ENCODE measurements around the gene ATG9B. TPM values are rescaled to one million over a fixed set of nuclear protein-coding genes. Genes with fewer than 3 reads are reported as not detected.

Gene ATG9B
- total and polyA plus RNA-seq, 5 experiments from 2014 or later, result 9.2 to 42.2 (median 34.6) TPM

GRCh38 chr7:151005566-151005965, 18.7 kb downstream of the ATG9B start:
- H3K4me3 Mint-ChIP-seq, result peak overlapping the region in 1 of 10 donors; percentile 60
- peaks cover 0 to 2% (median 0%) of the 10 kb centered on the region in 5 donors for H3K27me3 Mint-ChIP-seq
- DNase-seq, result no peak
- no peaks in the 10 kb centered on the region for H3K9me3 Mint-ChIP-seq
- POLR2A ChIA-PET, result interaction anchor here (0.7 to 7.2 kb wide), 2 partner anchors 8 to 13 kb away, joined by 4 to 65 read pairs; no protein-coding TSS in a partner anchor
- ATAC-seq, result no peak
- peak overlapping the region in 5 of 10 donors; percentile 21 to 68 (median 56) for H3K27ac Mint-ChIP-seq
- peaks cover 11 to 40% (median 35%) of the 10 kb centered on the region in 4 donors for H3K4me1 Mint-ChIP-seq
- H3K36me3 Mint-ChIP-seq, result no peaks in the 10 kb centered on the region

DNA sequence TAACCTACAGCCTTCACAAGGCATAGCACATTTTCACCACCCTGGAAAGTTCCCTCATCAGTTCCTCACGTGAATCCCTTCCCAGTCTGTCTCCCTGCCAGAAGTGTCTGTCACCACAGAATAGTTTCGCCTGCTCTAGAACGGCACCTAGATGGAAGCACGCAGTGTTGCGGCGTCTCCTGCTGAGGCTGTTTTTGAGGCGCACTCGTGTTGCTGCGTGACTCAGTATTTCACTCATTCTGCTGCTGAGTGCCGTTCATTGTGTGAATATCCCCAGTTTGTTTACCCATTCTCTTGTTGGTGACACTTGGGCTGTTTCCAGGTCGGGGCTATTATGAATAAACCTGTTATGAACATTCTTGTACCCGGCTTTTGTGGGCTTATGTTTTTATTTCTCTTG, 20.7 kb downstream of the ATG9B start:
- Mint-ChIP-seq H3K4me3 (no peak overlapping the region), H3K4me1 (peaks cover 11 to 38% (median 29%) of the 10 kb centered on the region in 4 donors)

GRCh38 chr7:151001546-151001945, 22.7 kb downstream of the ATG9B start:
- no peaks in the 10 kb centered on the region for H3K36me3 Mint-ChIP-seq
- H3K4me3 Mint-ChIP-seq, result no peak overlapping the region
- H3K4me1 Mint-ChIP-seq, result peaks cover 12 to 40% (median 32%) of the 10 kb centered on the region in 4 donors
- H3K27me3 Mint-ChIP-seq, result peaks cover 0 to 5% (median 0%) of the 10 kb centered on the region in 5 donors
- no peak for ATAC-seq
- POLR2A ChIA-PET, result interaction anchor here (2.2 kb wide), 1 partner anchor 9 kb away, joined by 7 read pairs; no protein-coding TSS in a partner anchor
- no peaks in the 10 kb centered on the region for H3K9me3 Mint-ChIP-seq
- no peak for DNase-seq
- H3K27ac Mint-ChIP-seq, result peak overlapping the region in 1 of 10 donors; percentile 70

More for the DNA sequence above, 20.7 kb downstream of the ATG9B start:
- Mint-ChIP-seq H3K9me3 (no peaks in the 10 kb centered on the region), H3K27me3 (peaks cover 0 to 2% (median 0%) of the 10 kb centered on the region in 5 donors), H3K36me3 (no peaks in the 10 kb centered on the region), H3K27ac (no peak overlapping the region)
- ATAC-seq (no peak), DNase-seq (no peak)
- POLR2A ChIA-PET, result interaction anchor here (1.0 to 1.9 kb wide), 2 partner anchors 11 to 15 kb away, joined by 3 to 6 read pairs; no protein-coding TSS in a partner anchor

GRCh38 chr7:151000897-151001495, 23.3 kb downstream of the ATG9B start:
- peak overlapping the region in 2 of 10 donors; percentile 53 to 70 for H3K27ac Mint-ChIP-seq
- POLR2A ChIA-PET, result interaction anchor here (2.2 kb wide), 1 partner anchor 9 kb away, joined by 7 read pairs; no protein-coding TSS in a partner anchor
- peaks cover 12 to 42% (median 32%) of the 10 kb centered on the region in 4 donors for H3K4me1 Mint-ChIP-seq
- H3K36me3 Mint-ChIP-seq, result no peaks in the 10 kb centered on the region
- DNase-seq, result no peak
- H3K27me3 Mint-ChIP-seq, result peaks cover 0 to 5% (median 0%) of the 10 kb centered on the region in 5 donors
- H3K9me3 Mint-ChIP-seq, result no peaks in the 10 kb centered on the region
- no peak overlapping the region for H3K4me3 Mint-ChIP-seq
- no peak for ATAC-seq

DNA sequence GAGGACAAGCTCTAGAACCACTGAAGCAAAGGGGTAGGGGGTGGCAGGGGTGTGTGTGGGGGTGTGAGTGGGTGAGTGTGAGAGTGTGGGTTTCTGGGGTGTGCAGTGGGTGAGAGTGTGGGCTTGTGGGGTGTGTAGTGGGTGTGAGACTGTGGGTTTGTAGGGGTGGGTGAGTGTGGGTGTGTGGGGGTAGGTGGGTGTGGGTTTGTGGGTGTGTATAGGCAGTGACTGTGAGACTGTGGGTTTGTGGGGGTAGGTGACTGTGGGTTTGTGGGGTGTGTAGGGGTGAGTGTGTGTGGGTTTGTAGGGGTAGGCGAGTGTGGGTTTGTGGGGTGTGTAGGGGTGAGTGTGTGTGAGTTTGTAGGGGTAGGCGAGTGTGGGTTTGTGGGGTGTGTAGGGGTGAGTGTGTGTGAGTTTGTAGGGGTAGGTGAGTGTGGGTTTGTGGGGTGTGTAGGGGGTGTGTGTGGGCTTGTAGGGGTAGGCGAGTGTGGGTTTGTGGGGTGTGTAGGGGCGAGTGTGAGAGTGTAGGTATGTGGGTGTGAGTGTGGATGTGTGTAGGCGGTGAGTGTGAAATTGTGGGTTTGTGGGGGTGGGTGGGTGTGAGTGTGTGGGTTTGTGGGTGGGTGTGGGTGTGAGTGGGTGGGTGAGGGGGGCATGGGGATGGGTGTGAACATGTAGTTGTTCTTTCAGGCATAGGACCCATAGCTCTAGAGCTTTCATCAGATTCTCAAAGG, 24.6 kb downstream of the ATG9B start:
- POLR2A ChIA-PET, result interaction anchor here (2.2 to 3.6 kb wide), 2 partner anchors 10 to 11 kb away, joined by 7 to 17 read pairs; no protein-coding TSS in a partner anchor
- Mint-ChIP-seq H3K4me1 (peaks cover 12 to 43% (median 37%) of the 10 kb centered on the region in 4 donors), H3K27ac (peak overlapping the region in 2 of 10 donors; percentile 20 to 27), H3K27me3 (peaks cover 0 to 5% (median 0%) of the 10 kb centered on the region in 5 donors), H3K36me3 (no peaks in the 10 kb centered on the region), H3K4me3 (peak overlapping the region in 2 of 10 donors; percentile 9 to 20), H3K9me3 (no peaks in the 10 kb centered on the region)
- ATAC-seq (peak in 1 of 2 donors; percentile 38), DNase-seq (peak in 1 of 10 donors; percentile 38)

- Mint-ChIP-seq H3K36me3 (no peaks in the 10 kb centered on the region), H3K27me3 (peaks cover 0 to 3% (median 0%) of the 10 kb centered on the region in 5 donors), H3K9me3 (no peaks in the 10 kb centered on the region), H3K4me1 (peaks cover 15 to 50% (median 42%) of the 10 kb centered on the region in 4 donors), H3K27ac (peak overlapping the region in 2 of 10 donors; percentile 20 to 27), H3K4me3 (peak overlapping the region in 3 of 10 donors; percentile 1 to 24 (median 9))
- ATAC-seq, result no peak
- no peak for DNase-seq
- POLR2A ChIA-PET, result interaction anchor here (1.5 to 3.6 kb wide), 3 partner anchors 9 to 15 kb away, joined by 5 to 17 read pairs (median 6); no protein-coding TSS in a partner anchor
Measured at GRCh38 chr7:150999001-150999400, 25.3 kb downstream of the ATG9B start.

DNA sequence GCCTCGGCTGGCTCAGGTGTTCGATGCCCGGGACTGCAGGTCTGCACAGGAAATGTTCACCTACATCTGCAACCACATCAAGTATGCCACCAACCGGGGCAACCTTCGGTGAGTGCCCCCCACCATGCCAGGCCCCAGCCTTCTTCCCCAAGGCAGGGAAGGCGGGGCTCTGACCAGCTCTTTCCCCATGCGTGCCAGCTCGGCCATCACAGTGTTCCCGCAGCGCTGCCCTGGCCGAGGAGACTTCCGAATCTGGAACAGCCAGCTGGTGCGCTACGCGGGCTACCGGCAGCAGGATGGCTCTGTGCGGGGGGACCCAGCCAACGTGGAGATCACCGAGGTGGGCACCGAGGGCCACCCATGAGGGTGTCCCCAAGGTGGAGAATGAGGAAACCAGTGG, 26.0 kb downstream of the ATG9B start:
- DNase-seq, result no peak

DNA sequence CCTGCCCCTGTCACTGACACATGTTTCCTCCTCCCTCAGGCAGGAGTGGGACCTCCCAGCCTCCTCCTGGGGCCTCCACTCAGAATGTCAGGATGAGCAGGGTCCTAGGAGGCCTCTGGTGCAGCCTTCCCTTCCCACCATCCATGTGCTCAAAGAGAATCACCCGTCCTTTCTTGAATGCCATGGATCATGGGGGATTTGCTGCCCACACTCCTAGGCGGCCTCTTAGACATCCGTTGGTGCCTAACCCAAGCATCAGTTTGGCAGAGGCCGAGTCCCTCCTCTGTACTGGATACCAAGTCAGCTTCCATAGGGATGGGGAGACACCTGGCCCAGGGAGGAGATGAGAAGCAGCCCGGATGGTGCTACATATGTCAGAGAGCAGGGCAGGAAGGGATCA, 26.5 kb downstream of the ATG9B start:
- Mint-ChIP-seq H3K4me1 (peaks cover 17 to 54% (median 46%) of the 10 kb centered on the region in 4 donors), H3K27me3 (peaks cover 0 to 3% (median 0%) of the 10 kb centered on the region in 5 donors), H3K4me3 (peak overlapping the region in 7 of 10 donors; percentile 9 to 60 (median 33)), H3K9me3 (peaks cover 0 to 2% (median 0%) of the 10 kb centered on the region in 9 donors), H3K36me3 (no peaks in the 10 kb centered on the region), H3K27ac (peak overlapping the region in 4 of 10 donors; percentile 36 to 84 (median 54))
- ATAC-seq (no peak), DNase-seq (no peak)
- POLR2A ChIA-PET, result interaction anchor here (1.0 to 3.6 kb wide), 4 partner anchors 10 to 59 kb away, joined by 3 to 17 read pairs (median 6); no protein-coding TSS in a partner anchor

More for the DNA sequence above, 26.0 kb downstream of the ATG9B start:
- ATAC-seq, result peak in 1 of 2 donors; percentile 47
- H3K27me3 Mint-ChIP-seq, result peaks cover 0 to 3% (median 0%) of the 10 kb centered on the region in 5 donors
- peak overlapping the region in 3 of 10 donors; percentile 36 to 65 (median 47) for H3K27ac Mint-ChIP-seq
- H3K4me1 Mint-ChIP-seq, result peaks cover 15 to 53% (median 45%) of the 10 kb centered on the region in 4 donors
- POLR2A ChIA-PET, result interaction anchor here (1.5 to 3.6 kb wide), 3 partner anchors 10 to 16 kb away, joined by 5 to 17 read pairs (median 6); no protein-coding TSS in a partner anchor
- no peaks in the 10 kb centered on the region for H3K9me3 Mint-ChIP-seq
- no peaks in the 10 kb centered on the region for H3K36me3 Mint-ChIP-seq
- peak overlapping the region in 7 of 10 donors; percentile 9 to 73 (median 37) for H3K4me3 Mint-ChIP-seq

DNA sequence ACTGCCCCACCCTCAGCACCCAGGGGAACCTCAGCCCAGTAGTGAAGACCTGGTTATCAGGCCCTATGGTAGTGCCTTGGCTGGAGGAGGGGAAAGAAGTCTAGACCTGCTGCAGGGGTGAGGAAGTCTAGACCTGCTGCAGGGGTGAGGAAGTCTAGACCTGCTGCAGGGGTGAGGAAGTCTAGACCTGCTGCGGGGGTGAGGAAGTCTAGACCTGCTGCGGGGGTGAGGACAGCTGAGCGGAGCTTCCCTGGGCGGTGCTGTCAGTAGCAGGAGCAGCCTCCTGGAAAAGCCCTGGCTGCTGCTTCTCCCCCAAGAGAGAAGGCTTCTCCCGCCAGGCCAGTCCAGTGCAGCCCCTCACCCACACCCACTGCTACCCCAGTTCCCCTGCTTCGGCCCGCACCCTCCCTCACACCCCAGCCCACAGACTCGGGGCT, 27.2 kb downstream of the ATG9B start:
- Mint-ChIP-seq H3K27me3 (peaks cover 0 to 3% (median 0%) of the 10 kb centered on the region in 5 donors), H3K4me3 (peak overlapping the region in 5 of 10 donors; percentile 10 to 60 (median 43)), H3K36me3 (peaks cover 0 to 2% (median 0%) of the 10 kb centered on the region in 3 donors), H3K27ac (peak overlapping the region in 3 of 10 donors; percentile 4 to 43 (median 34)), H3K4me1 (peaks cover 20 to 58% (median 49%) of the 10 kb centered on the region in 4 donors), H3K9me3 (peaks cover 0 to 8% (median 0%) of the 10 kb centered on the region in 9 donors)
- ATAC-seq (peak in 1 of 2 donors; percentile 9), DNase-seq (no peak)
- POLR2A ChIA-PET, result interaction anchor here (1.0 to 3.6 kb wide), 4 partner anchors 10 to 60 kb away, joined by 3 to 17 read pairs (median 6); no protein-coding TSS in a partner anchor

- Mint-ChIP-seq H3K36me3 (peaks cover 0 to 2% (median 0%) of the 10 kb centered on the region in 3 donors), H3K4me1 (peaks cover 20 to 58% (median 49%) of the 10 kb centered on the region in 4 donors), H3K27me3 (peaks cover 0 to 3% (median 0%) of the 10 kb centered on the region in 5 donors), H3K9me3 (peaks cover 0 to 8% (median 0%) of the 10 kb centered on the region in 9 donors), H3K27ac (peak overlapping the region in 1 of 10 donors; percentile 43), H3K4me3 (peak overlapping the region in 2 of 10 donors; percentile 19 to 32)
- DNase-seq, result no peak
- peak; percentile 26 to 40 for ATAC-seq
- POLR2A ChIA-PET, result interaction anchor here (1.0 to 3.6 kb wide), 3 partner anchors 11 to 61 kb away, joined by 3 to 17 read pairs (median 5); no protein-coding TSS in a partner anchor
Measured at GRCh38 chr7:150996376-150997074, 27.8 kb downstream of the ATG9B start.

- Mint-ChIP-seq H3K27ac (peak overlapping the region in 3 of 10 donors; percentile 4 to 81 (median 25)), H3K36me3 (peaks cover 2 to 12% (median 8%) of the 10 kb centered on the region in 3 donors), H3K9me3 (peaks cover 0 to 24% (median 15%) of the 10 kb centered on the region in 9 donors), H3K4me1 (peaks cover 21 to 58% (median 42%) of the 10 kb centered on the region in 4 donors), H3K27me3 (peaks cover 0 to 4% (median 0%) of the 10 kb centered on the region in 5 donors), H3K4me3 (peak overlapping the region in 6 of 10 donors; percentile 6 to 51 (median 39))
- no peak for DNase-seq
- POLR2A ChIA-PET, result interaction anchor here (0.6 to 4.2 kb wide), 9 partner anchors 14 to 100 kb away, joined by 3 to 24 read pairs (median 5); no protein-coding TSS in a partner anchor
- no peak for ATAC-seq
Measured at GRCh38 chr7:150994838-150995510, 29.3 kb downstream of the ATG9B start.
